Ovary (tissue), 9 donors: ENCODE data around the gene CMAS. TPM values are rescaled to one million over a fixed set of nuclear protein-coding genes. Genes with fewer than 3 reads are reported as not detected.
"Not testable (repeated sequence)": the region's sequence is repeated elsewhere in the genome, so short reads cannot be mapped to it uniquely, and the experiment has no call there.

ENCODE experiments used
- DNase-seq, 5 donors: peaks; one replicate each; pipeline ENCODE4 v3.0.0-alpha.2; 2019 to 2020
- H3K27ac ChIP-seq, 2 donors: fragments of 200-600 bp; one replicate each; pipeline versions ENCODE4 v1.5.1 to v1.8.0; 2019 to 2022
- H3K27me3 ChIP-seq: fragments of 200-600 bp; one replicate; pipeline ENCODE4 v1.8.0; 2022
- H3K36me3 ChIP-seq: fragments of 200-600 bp; sonication (generic); one replicate; pipeline ENCODE4 v1.5.1; 2019
- H3K4me1 ChIP-seq: one replicate; pipeline ENCODE4 v1.8.1; 2013; ENCODE audit warnings: mild to moderate bottlenecking, moderate library complexity; ENCODE audit not compliant: insufficient read depth
- H3K4me3 ChIP-seq: fragments of 200-600 bp; sonication (generic); one replicate; pipeline ENCODE4 v1.5.1; 2017
- H3K9me3 ChIP-seq, 2 donors: fragments of 200-600 bp in 1 of 2; sonication (generic) in 1 of 2; one replicate each; pipeline versions ENCODE4 v1.5.1 to v1.8.1; 2013 to 2019; ENCODE audit warnings: mild to moderate bottlenecking in 1 of 2, moderate library complexity in 1 of 2
- EP300 ChIP-seq: sonication (generic); formaldehyde crosslinking; IDR thresholded peaks from one replicate; pipeline ENCODE4 v1.6.1; 2017; ENCODE audit warnings: antibody characterized with exemption
- POLR2A ChIP-seq: fragments of 450-650 bp; IDR thresholded peaks from one replicate; pipeline ENCODE4 v1.6.1; 2017; ENCODE audit warnings: antibody characterized with exemption, mild to moderate bottlenecking, moderate library complexity
- WGBS, 3 donors: extraction: QIAGEN DNeasy Blood & Tissue Kit in 1 of 3; methylation state at CpG; one replicate each; pipeline versions ENCODE4 v1.1.5 to v1.1.7; 2013 to 2017; 5-methylcytosine and 5-hydroxymethylcytosine counted together
- intact Hi-C, 4 donors: fragments of 100-400 bp; cut with DNase I; formaldehyde crosslinking; loops; one replicate each; pipeline versions ENCODE4 v1.11.0 to v1.15.1; 2022 to 2023
- polyA plus RNA-seq, 2 donors: library from polyadenylated mRNA; stranded (reverse); fragments of 200-250 nt in 1 of 2; fragments of 350-450 nt in 1 of 2; fragmentation: Illumina TruSeq in 1 of 2; extraction: RNeasy Lipid Tissue Mini Kit (QIAGEN cat#74804) in 1 of 2; gene quantifications; one replicate each; pipeline ENCODE4 v1.2.3, GENCODE V29; 2013 to 2014
- total RNA-seq, 7 donors: library from RNA; depleted of rRNA in 2 of 7; stranded (reverse); fragments of >200 nt in 2 of 7; fragmentation: NEBNext Ultra II Directional in 3 of 7; extraction: Animal tissue kit (Norgen Biotek cat#: 25700) in 3 of 7; gene quantifications; one replicate each; pipeline versions ENCODE4 v1.1.0 to v1.2.4, GENCODE V29; 2016 to 2023
- TF ChIP-seq, protein P1 (sequence below), 3 donors: fragments of 450-650 bp in 2 of 3; fragments of 200-600 bp in 1 of 3; IDR thresholded peaks; one replicate each; pipeline versions ENCODE4 v1.5.1 to v1.8.0; 2016 to 2022; ENCODE audit warnings: antibody characterized with exemption in 3 of 3, mild to moderate bottlenecking in 1 of 3
- donor health status: DM: no; HTN: no; CAD: no; lungs with moderate emphysema.
- donor health status: DM: no; HTN: no; CAD: no.
- donor health status: Bipolar disorder and iron deficiency.
- donor health status: DM: yes; HTN: yes; CAD: no.
- donor health status: DM: no; HTN: no; CAD: no.
- donor health status: DM: yes; HTN: yes; CAD: no.

The CMAS gene
- total and polyA plus RNA-seq, 9 donors = 19.3 to 99.2 (median 30.5) TPM

DNA sequence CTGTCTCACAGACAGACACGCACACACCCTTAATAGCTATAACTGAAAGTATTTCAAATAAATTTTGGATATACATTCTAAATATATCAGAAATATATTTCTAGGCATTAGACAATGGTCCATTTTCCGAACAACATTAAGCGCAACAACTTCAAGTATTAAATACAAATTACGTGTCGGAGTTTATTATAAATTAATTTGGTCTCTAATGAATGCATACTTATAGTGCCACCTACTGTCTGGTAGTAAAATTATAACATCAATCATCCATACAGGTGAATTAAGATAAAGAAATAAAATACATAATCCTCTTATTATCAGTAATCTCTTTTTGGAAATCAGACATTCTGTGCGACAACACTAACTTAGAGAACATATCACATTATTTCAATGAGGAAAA lies 27.2 kb upstream of the CMAS start:
- no peaks in the 10 kb centered on the region for H3K27me3 ChIP-seq
- H3K4me1 ChIP-seq = no peaks in the 10 kb centered on the region
- no peaks in the 10 kb centered on the region for H3K9me3 ChIP-seq
- no peaks in the 10 kb centered on the region for H3K36me3 ChIP-seq
- DNase-seq = no peak
- TF ChIP-seq POLR2A (no peak), EP300 (no peak)
- TF ChIP-seq, protein P1, sequence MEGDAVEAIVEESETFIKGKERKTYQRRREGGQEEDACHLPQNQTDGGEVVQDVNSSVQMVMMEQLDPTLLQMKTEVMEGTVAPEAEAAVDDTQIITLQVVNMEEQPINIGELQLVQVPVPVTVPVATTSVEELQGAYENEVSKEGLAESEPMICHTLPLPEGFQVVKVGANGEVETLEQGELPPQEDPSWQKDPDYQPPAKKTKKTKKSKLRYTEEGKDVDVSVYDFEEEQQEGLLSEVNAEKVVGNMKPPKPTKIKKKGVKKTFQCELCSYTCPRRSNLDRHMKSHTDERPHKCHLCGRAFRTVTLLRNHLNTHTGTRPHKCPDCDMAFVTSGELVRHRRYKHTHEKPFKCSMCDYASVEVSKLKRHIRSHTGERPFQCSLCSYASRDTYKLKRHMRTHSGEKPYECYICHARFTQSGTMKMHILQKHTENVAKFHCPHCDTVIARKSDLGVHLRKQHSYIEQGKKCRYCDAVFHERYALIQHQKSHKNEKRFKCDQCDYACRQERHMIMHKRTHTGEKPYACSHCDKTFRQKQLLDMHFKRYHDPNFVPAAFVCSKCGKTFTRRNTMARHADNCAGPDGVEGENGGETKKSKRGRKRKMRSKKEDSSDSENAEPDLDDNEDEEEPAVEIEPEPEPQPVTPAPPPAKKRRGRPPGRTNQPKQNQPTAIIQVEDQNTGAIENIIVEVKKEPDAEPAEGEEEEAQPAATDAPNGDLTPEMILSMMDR (IDR thresholded peaks at IDR 0.05) = peak in 1 of 3 donors; percentile 36
- WGBS, 3 donors = 33 to 41% (median 39%) methylated on average over 6 of the region's 6 CpGs
- H3K27ac ChIP-seq = no peak overlapping the region
- intact Hi-C loops = no loop called here
- H3K4me3 ChIP-seq = no peak overlapping the region

GRCh38 chr12:22023489-22023888 lies 22.5 kb upstream of the CMAS start:
- H3K4me3 ChIP-seq, H3K27me3 ChIP-seq, H3K36me3 ChIP-seq, H3K27ac ChIP-seq, H3K9me3 ChIP-seq, DNase-seq, intact Hi-C loops, H3K4me1 ChIP-seq: not testable (repeated sequence)

- TF ChIP-seq POLR2A (no peak), EP300 (no peak)
- TF ChIP-seq, protein P1 (IDR thresholded peaks at IDR 0.05) = no peak
- no peak for DNase-seq
- no peaks in the 10 kb centered on the region for H3K27me3 ChIP-seq
- intact Hi-C loops = no loop called here
- H3K27ac ChIP-seq = no peak overlapping the region
- H3K4me3 ChIP-seq = no peak overlapping the region
- no peaks in the 10 kb centered on the region for H3K4me1 ChIP-seq
- H3K36me3 ChIP-seq = no peaks in the 10 kb centered on the region
- no peaks in the 10 kb centered on the region for H3K9me3 ChIP-seq
- 27 to 40% (median 37%) methylated on average over 2 of the region's 2 CpGs for WGBS, 3 donors
Observed at GRCh38 chr12:22029491-22029890, 16.5 kb upstream of the CMAS start.

DNA sequence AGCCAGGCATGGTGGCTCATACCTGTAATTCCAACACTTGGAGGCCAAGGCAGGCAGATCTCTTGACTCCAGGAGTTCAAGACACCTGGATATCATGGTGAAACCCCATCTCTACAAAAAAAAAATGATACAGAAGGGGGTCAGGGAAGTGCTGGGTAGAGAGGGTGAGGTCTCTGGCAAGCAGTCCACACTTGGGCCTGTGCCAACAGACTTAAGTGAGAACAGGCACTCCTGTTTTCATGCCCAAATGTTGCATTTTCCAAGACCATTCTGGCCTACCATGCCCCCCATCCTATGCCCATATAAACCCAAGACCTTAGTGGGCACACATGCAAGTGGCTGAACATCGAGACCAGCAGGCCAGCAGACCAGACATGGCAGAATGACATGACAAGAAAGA lies 16.0 kb upstream of the CMAS start:
- H3K27ac ChIP-seq = no peak overlapping the region
- H3K36me3 ChIP-seq = no peaks in the 10 kb centered on the region
- no peaks in the 10 kb centered on the region for H3K4me1 ChIP-seq
- intact Hi-C loops = no loop called here
- 94 to 100% (median 97%) methylated on average over 1 of the region's 1 CpG for WGBS, 3 donors
- H3K4me3 ChIP-seq = no peak overlapping the region
- TF ChIP-seq, protein P1 (IDR thresholded peaks at IDR 0.05) = no peak
- no peak for TF ChIP-seq POLR2A
- TF ChIP-seq EP300 = no peak
- DNase-seq = no peak
- no peaks in the 10 kb centered on the region for H3K9me3 ChIP-seq
- no peaks in the 10 kb centered on the region for H3K27me3 ChIP-seq

DNA sequence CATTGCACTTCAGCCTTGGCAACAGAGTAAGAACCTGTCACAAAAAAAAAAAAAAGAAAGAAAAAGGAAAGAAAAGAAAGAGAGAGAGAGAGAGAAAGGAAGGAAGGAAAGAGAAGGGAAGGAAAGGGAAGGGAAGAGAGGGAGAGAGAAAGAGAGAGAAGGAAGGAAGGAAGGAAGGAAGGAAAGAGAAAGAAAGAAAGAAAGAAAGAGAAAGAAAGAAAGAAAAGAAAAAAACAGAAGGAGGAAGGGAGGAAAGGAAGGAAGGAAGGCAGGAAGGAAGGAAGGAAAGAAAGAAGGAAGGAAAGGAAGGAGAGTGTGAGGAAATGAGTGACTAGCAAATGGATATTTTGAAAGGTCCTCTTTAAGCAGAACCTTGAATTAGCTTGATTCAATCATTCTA lies 13.3 kb upstream of the CMAS start:
- DNase-seq = no peak
- Histone ChIP-seq H3K27ac (no peak overlapping the region), H3K4me3 (no peak overlapping the region), H3K4me1 (no peaks in the 10 kb centered on the region), H3K9me3 (no peaks in the 10 kb centered on the region), H3K27me3 (no peaks in the 10 kb centered on the region), H3K36me3 (no peaks in the 10 kb centered on the region)
- intact Hi-C loops = no loop called here
- TF ChIP-seq POLR2A = no peak
- TF ChIP-seq, protein P1 (IDR thresholded peaks at IDR 0.05) = no peak
